Activated effector memory CD4-positive, alpha-beta T cell treated with anti-CD3 and anti-CD28 coated beads, Interleukin-2, amount 50 U/mL, for 16 hours (primary cell): ENCODE data around the gene BRD7.

Experiments
- DNase-seq: peaks from one replicate; pipeline ENCODE4 v3.0.0-alpha.2; 2020

BRD7 gene

GRCh38 chr16:50316848-50317630 is 51.7 kb downstream of the BRD7 start:
- no peak for DNase-seq

- DNase-seq = no peak
These were observed 52.5 kb downstream of the BRD7 start for GRCh38 chr16:50316102-50316847.

GRCh38 chr16:50315346-50315997 is 53.3 kb downstream of the BRD7 start:
- no peak for DNase-seq

DNA sequence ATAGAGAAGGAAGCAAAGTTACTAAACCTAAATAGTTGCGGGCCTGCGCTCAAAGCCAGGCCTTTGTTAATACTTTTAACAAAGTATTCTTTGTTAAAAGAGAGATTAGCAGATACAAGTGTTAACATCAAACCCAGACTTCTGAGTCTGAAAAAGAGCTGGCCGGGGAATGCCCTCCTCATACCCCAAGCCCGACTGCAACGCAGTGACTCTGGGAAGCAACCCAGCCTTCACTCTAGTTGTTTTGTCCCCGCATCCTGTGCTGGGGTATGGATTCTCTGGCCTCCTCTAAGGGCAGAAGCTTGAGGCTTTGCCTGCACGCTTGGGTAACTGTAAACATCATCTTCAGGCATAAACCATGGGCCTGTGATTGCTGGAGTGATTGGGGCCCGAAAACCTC is 54.1 kb downstream of the BRD7 start:
- DNase-seq = no peak

DNA sequence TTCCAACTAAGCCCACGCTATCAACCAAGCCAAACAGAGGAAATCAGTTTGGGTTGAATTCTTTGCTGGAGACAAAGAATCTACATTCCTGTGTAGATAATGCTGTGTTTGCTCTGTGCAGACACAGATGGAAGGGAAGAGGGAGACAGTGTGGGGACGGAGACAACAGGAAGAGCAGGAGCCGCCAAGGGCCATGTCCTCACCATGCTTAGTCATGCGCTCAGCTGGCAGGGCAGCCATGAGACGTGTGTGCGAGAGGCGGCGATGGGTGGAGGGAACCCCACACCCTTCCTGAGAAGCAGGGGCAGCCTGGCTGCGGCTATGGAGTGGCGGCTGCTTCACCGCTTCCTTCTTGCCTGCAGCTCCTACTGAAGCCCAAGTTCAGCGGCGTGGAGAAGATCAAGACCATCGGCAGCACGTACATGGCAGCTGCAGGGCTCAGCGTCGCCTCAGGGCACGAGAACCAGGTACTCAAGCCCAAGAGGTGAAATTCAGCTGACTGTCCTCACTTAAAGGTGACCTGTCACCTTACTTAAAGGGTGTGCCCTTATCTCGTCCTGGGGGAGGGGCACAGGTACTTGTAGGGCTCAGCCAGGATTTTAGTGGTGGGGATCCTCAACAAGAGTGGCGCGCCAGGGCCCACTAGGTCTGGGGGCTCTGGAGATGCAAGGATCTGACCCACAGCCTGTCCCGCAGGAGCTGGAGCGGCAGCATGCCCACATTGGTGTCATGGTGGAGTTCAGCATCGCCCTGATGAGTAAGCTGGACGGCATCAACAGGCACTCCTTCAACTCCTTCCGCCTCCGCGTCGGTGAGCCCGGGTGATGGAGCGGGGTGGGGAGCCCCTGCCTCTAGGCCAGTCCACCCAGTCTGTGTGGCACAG is 55.0 kb downstream of the BRD7 start:
- DNase-seq = peak; percentile 74

DNA sequence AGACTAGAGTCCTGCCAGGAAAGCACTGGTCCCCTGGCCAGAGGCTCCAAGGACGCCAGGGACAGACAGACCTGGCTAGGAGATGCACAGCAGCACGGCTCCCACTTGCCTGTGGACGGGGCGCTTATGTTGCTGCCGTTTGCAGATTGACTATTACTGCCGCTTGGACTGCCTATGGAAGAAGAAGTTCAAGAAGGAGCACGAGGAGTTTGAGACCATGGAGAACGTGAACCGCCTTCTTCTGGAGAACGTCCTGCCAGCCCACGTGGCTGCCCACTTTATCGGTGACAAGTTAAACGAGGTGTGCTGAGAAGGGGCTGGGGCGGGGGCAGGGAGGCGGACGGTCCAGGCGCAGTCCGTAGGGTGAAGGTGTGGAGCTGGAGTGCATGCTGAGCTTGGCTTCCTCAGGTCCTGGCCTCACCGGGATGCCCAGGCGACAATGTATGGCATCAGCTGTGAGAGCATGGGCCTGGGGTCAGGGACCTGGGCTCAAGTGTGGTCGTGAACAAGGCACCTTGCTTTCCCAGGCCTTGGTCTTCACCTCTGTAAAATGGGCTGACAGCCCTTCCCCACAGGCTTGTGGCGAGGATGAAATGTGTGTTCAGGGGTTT is 56.8 kb downstream of the BRD7 start:
- DNase-seq = peak; percentile 61

DNA sequence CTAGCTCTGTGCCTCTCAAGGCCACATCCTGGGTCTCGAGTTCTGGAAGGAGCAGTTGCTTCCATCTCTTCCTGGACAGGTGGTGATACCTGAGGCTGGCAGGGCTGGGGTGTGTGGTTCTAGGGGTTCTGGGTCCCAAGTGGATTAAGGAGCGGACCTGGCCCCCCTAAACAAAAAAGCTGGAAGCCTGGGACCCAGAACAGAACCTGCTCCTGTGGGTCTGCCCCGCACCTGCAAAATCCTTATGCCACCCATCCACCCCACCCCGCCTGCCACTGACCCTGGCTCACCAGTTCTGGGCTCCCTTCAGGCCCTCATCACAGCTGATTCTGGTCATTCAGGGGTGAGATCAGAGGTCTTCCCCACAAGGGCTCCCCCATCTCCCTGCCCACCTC is 57.7 kb downstream of the BRD7 start:
- peak; percentile 41 for DNase-seq

DNA sequence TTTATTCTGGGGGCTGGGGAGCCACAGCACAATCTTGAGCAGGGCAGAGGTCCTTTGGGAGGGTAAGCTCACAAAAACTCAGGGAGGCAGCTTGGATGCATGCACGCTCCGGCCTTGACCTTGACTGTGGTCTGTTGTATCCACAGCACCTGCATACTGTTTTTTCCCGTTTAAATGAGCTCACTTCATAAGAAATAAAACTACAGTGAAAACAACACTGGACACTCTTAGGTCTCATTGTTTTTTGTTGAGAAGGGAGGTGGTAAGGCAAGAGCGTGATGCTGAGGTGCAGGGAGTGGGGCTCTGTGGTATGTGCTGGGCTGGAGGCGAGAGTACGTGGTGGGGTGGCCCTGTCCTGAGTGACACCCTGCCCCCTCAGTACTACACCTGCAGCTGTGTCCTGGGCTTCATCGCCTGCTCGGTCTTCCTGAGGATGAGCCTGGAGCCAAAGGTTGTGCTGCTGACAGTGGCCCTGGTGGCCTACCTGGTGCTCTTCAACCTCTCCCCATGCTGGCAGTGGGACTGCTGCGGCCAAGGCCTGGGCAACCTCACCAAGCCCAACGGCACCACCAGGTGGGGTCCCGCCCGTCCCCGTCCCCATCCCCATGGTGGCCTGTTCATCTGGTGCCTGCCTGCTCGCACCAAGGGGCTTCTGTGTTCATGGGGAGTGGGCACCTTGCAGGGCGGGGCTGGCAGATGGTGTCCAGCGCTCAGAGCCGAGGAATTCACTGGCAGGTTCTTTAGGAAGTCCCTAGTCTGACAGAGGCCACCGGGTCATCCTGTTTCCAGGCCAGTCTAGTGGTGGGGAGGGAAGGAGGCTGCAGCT is 58.3 kb downstream of the BRD7 start:
- peak; percentile 58 for DNase-seq

GRCh38 chr16:50309527-50310307 is 59.1 kb downstream of the BRD7 start:
- peak; percentile 55 for DNase-seq

DNA sequence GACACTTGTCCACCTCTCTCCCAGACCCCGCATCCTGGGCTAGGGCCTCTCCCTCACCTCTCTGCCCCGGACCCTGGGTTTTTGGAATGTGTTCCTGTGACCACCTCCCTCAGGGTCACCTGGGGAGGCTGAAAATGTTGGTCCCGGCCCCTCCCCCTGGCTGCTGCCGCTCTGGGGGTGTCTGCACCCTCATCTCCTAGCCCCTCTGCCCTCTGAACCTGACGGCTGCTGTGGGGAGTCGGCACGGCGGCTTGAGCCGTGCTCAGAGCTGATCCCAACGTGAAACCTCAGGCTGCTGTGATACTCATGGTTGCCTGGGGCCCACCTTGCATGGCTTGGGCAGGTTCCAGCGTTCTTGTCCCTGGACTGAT is 59.6 kb downstream of the BRD7 start:
- peak; percentile 57 for DNase-seq

- peak; percentile 58 for DNase-seq
These were observed 60.4 kb downstream of the BRD7 start for GRCh38 chr16:50308237-50308965.

- DNase-seq = peak; percentile 46
These were observed 62.5 kb downstream of the BRD7 start for GRCh38 chr16:50306287-50306686.

DNA sequence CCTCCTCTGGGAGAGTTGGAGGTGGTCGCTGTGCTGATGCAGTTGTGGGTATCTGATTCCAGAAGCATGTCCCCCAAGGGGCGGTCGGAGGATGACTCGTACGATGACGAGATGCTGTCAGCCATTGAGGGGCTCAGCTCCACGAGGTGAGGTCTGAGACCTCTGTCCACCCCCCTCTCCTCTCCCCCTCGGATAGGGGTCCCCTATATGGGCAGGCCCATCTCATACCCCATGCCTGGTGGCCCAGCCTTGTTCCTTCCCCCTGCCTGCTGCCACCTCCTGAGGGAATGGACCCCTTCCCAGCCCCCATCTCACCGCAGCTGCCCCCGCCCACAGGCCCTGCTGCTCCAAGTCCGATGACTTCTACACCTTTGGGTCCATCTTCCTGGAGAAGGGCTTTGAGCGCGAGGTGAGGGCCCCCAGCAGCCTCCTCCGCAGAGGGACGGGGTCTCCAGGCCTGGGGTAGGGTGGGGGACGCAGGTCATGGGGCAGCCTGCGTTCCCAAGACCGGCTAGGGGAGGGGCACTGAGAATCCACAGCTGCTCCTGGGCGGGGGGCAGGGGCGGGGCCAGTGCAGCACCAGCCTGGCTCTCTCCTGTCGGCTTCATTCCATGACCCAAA is 63.2 kb downstream of the BRD7 start:
- peak; percentile 61 for DNase-seq

GRCh38 chr16:50304467-50305440 is 64.0 kb downstream of the BRD7 start:
- DNase-seq = peak; percentile 60

DNA sequence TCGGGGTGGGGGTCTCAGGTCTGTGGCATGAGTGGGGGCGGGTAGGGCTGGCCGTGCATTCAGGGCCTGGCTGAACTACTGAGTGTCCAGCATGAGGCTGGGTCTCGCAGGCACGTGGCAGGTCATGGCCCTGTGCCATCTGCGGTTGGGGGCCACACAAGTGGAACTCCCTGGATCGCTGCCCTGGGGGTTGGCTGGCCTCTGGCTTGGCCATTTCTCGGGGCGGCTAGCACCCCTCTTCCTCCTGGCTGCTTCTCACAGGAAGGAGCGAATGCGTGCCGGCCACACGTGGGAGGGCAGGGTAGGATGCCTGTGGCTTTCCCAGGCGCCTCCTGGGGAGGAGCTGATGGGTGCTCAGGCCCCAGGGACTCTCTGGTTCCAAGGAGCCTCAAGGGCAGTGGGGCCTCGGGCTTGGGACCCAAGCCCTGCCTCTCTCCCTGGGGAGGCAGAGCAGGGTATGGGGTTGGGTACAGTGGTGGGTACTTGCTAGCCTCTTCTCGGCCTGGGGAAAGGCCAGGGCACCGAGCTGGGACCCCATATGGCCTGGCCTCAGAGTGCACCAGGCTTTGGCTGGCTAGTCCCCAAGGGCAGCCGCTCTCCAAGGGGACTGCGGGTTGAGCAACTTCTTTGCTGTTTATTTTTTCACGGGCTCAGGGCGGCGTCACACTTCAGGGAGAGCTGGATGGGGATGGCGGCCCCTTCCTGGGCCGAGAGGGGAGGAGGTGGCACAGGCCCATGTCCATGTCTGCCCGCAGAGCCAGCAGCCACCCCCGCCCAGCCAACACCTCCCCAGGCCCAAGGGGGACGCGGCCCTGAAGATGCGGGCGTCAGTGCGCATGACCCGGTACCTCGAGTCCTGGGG is 65.0 kb downstream of the BRD7 start:
- DNase-seq = peak; percentile 62

DNA sequence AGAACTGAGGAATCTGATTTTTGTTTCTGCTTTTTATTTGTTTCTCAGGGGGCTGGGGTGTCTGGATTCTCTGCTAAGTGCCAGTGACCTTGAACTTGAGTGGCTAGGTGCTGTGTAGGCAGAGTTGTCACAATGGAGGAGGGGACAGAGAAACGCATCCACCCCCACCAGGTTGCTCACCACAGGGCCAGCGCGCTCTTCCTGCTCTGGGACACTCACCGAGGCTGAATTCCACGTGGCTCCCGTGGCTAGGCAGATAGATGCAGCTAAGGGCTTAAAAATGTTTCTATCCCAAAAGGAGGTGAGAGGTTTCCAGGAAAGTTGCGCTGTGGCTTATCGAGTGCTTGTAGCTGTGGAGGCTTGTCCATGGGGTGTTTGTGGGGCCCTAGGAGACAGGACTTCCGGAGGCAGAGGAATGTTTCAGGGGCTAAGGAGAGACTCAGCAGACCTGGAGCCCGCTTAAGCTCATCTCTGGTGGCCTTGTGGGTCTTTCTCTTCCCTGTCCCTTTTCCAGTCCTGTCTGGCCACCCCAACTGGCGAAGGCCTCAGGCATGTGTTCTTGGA is 65.7 kb downstream of the BRD7 start:
- DNase-seq = peak; percentile 49
